GM12801 (cell line): ENCODE data around the gene WWOX.

ENCODE experiments used
- CTCF ChIP-seq: IDR thresholded peaks from one replicate; pipeline ENCODE4 v1.5.1; 2011; ENCODE audit warnings: control low read depth; ENCODE audit not compliant: insufficient read length; ENCODE audit errors: extremely low read depth

The WWOX gene

GRCh38 chr16:78552106-78552675 lies 452.7 kb downstream of the WWOX start:
- TF ChIP-seq CTCF: no peak

GRCh38 chr16:78552716-78553115 lies 453.3 kb downstream of the WWOX start:
- no peak for TF ChIP-seq CTCF

- TF ChIP-seq CTCF: no peak
Observed at GRCh38 chr16:78553268-78554039, 454.0 kb downstream of the WWOX start.

GRCh38 chr16:78556421-78556820 lies 457.0 kb downstream of the WWOX start:
- no peak for TF ChIP-seq CTCF

- no peak for TF ChIP-seq CTCF
Observed at GRCh38 chr16:78560997-78561396, 461.5 kb downstream of the WWOX start.

GRCh38 chr16:78562111-78562510 lies 462.7 kb downstream of the WWOX start:
- TF ChIP-seq CTCF: no peak

- TF ChIP-seq CTCF: no peak
Observed at GRCh38 chr16:78562650-78563049, 463.2 kb downstream of the WWOX start.
